HEK293 (cell line): ENCODE data around the gene WNT7B.

Experiments used
- AEBP2 ChIP-seq: fragments of 450-650 bp; formaldehyde crosslinking; IDR thresholded peaks from 2 replicates; pipeline ENCODE4 v1.5.1; 2016; ENCODE audit warnings: missing biosample characterization, missing genetic modification characterization, borderline replicate concordance
- BCL11A ChIP-seq: fragments of 450-650 bp; formaldehyde crosslinking; IDR thresholded peaks from 2 replicates; pipeline ENCODE4 v1.5.1; 2016; ENCODE audit warnings: low read depth, missing biosample characterization, missing genetic modification characterization
- GLIS2 ChIP-seq: fragments of 450-650 bp; formaldehyde crosslinking; IDR thresholded peaks from 2 replicates; pipeline ENCODE4 v1.5.1; 2016; ENCODE audit warnings: missing biosample characterization, missing genetic modification characterization
- ZBTB21 ChIP-seq: fragments of 450-650 bp; formaldehyde crosslinking; IDR thresholded peaks from 2 replicates; pipeline ENCODE4 v1.5.1; 2017; ENCODE audit warnings: missing biosample characterization, missing genetic modification characterization
- ZBTB7A ChIP-seq: fragments of 450-650 bp; formaldehyde crosslinking; IDR thresholded peaks from 2 replicates; pipeline ENCODE4 v1.5.1; 2016; ENCODE audit warnings: low read depth, missing biosample characterization, missing genetic modification characterization
- ZNF174 ChIP-seq: fragments of 450-650 bp; formaldehyde crosslinking; IDR thresholded peaks from 2 replicates; pipeline ENCODE4 v1.5.0; 2017; ENCODE audit warnings: missing biosample characterization, mild to moderate bottlenecking, missing genetic modification characterization
- ZNF501 ChIP-seq: fragments of 450-650 bp; formaldehyde crosslinking; IDR thresholded peaks from 2 replicates; pipeline ENCODE4 v1.5.1; 2016; ENCODE audit warnings: missing biosample characterization, missing genetic modification characterization
- ZNF548 ChIP-seq: fragments of 450-650 bp; formaldehyde crosslinking; IDR thresholded peaks from 2 replicates; pipeline ENCODE4 v1.5.1; 2016; ENCODE audit warnings: missing biosample characterization, missing genetic modification characterization
- ZSCAN18 ChIP-seq: fragments of 450-650 bp; formaldehyde crosslinking; IDR thresholded peaks from 2 replicates; pipeline ENCODE4 v1.5.1; 2016; ENCODE audit warnings: missing biosample characterization, missing genetic modification characterization
- TF ChIP-seq, protein P1 (sequence below): fragments of 450-650 bp; formaldehyde crosslinking; IDR thresholded peaks from 2 replicates; pipeline ENCODE4 v1.5.1; 2016; ENCODE audit warnings: missing biosample characterization, missing genetic modification characterization
- TF ChIP-seq, protein P2 (sequence below): fragments of 450-650 bp; formaldehyde crosslinking; IDR thresholded peaks from 2 replicates; pipeline ENCODE4 v1.5.1; 2016; ENCODE audit warnings: missing biosample characterization, missing genetic modification characterization, low read depth
- TF ChIP-seq, protein P3 (sequence below): fragments of 450-650 bp; formaldehyde crosslinking; IDR thresholded peaks from 2 replicates; pipeline ENCODE4 v1.5.1; 2017; ENCODE audit warnings: missing biosample characterization, missing genetic modification characterization

GRCh38 chr22:45891471-45891995, 85.4 kb downstream of the WNT7B start:
- no peak for TF ChIP-seq AEBP2
- TF ChIP-seq GLIS2: no peak
- TF ChIP-seq, protein P1, sequence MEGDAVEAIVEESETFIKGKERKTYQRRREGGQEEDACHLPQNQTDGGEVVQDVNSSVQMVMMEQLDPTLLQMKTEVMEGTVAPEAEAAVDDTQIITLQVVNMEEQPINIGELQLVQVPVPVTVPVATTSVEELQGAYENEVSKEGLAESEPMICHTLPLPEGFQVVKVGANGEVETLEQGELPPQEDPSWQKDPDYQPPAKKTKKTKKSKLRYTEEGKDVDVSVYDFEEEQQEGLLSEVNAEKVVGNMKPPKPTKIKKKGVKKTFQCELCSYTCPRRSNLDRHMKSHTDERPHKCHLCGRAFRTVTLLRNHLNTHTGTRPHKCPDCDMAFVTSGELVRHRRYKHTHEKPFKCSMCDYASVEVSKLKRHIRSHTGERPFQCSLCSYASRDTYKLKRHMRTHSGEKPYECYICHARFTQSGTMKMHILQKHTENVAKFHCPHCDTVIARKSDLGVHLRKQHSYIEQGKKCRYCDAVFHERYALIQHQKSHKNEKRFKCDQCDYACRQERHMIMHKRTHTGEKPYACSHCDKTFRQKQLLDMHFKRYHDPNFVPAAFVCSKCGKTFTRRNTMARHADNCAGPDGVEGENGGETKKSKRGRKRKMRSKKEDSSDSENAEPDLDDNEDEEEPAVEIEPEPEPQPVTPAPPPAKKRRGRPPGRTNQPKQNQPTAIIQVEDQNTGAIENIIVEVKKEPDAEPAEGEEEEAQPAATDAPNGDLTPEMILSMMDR (tag by site-specific recombination): no peak
- no peak for TF ChIP-seq ZBTB21 (tag by site-specific recombination)
- TF ChIP-seq, protein P2, sequence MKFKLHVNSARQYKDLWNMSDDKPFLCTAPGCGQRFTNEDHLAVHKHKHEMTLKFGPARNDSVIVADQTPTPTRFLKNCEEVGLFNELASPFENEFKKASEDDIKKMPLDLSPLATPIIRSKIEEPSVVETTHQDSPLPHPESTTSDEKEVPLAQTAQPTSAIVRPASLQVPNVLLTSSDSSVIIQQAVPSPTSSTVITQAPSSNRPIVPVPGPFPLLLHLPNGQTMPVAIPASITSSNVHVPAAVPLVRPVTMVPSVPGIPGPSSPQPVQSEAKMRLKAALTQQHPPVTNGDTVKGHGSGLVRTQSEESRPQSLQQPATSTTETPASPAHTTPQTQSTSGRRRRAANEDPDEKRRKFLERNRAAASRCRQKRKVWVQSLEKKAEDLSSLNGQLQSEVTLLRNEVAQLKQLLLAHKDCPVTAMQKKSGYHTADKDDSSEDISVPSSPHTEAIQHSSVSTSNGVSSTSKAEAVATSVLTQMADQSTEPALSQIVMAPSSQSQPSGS (tag by site-specific recombination): no peak
- no peak for TF ChIP-seq ZNF501 (tag by site-specific recombination)
- TF ChIP-seq ZNF548 (tag by site-specific recombination): no peak
- TF ChIP-seq ZBTB7A (tag by site-specific recombination): no peak
- TF ChIP-seq ZSCAN18: no peak
- TF ChIP-seq BCL11A (tag by site-specific recombination): no peak
- TF ChIP-seq, protein P3, sequence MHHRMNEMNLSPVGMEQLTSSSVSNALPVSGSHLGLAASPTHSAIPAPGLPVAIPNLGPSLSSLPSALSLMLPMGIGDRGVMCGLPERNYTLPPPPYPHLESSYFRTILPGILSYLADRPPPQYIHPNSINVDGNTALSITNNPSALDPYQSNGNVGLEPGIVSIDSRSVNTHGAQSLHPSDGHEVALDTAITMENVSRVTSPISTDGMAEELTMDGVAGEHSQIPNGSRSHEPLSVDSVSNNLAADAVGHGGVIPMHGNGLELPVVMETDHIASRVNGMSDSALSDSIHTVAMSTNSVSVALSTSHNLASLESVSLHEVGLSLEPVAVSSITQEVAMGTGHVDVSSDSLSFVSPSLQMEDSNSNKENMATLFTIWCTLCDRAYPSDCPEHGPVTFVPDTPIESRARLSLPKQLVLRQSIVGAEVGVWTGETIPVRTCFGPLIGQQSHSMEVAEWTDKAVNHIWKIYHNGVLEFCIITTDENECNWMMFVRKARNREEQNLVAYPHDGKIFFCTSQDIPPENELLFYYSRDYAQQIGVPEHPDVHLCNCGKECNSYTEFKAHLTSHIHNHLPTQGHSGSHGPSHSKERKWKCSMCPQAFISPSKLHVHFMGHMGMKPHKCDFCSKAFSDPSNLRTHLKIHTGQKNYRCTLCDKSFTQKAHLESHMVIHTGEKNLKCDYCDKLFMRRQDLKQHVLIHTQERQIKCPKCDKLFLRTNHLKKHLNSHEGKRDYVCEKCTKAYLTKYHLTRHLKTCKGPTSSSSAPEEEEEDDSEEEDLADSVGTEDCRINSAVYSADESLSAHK (tag by site-specific recombination): no peak
- no peak for TF ChIP-seq ZNF174
